ENCODE results near the gene LRRIQ1.

The LRRIQ1 gene

GRCh38 chr12:85152311-85152729 is 116.2 kb downstream of the LRRIQ1 start:
- H3K4me2 ChIP-seq (ENCODE audit: low read depth, low read length, poor library complexity, severe bottlenecking) = no peak overlapping the region
- H2AFZ ChIP-seq (ENCODE audit: low read depth, low read length, severe bottlenecking) = no peak overlapping the region
- H3K36me3 ChIP-seq (ENCODE audit: low read length) = no peaks in the 10 kb centered on the region
- no peaks in the 10 kb centered on the region for H3K79me2 ChIP-seq (ENCODE audit: insufficient read depth, low read length)
- H3K9ac ChIP-seq (ENCODE audit: low read length) = no peak overlapping the region
- no peaks in the 10 kb centered on the region for H3K27me3 ChIP-seq (ENCODE audit: low read length)
- H3K4me3 ChIP-seq (ENCODE audit: insufficient read depth, low read length, poor library complexity, severe bottlenecking) = no peak overlapping the region
- H3K9me2 ChIP-seq (replicated peaks; ENCODE audit: insufficient read depth, low read length) = no peaks in the 10 kb centered on the region
- no peaks in the 10 kb centered on the region for H3F3A ChIP-seq (ENCODE audit: insufficient read depth)
- no peaks in the 10 kb centered on the region for H4K20me1 ChIP-seq (ENCODE audit: low read depth, low read length)
- no peaks in the 10 kb centered on the region for H3K9me3 ChIP-seq (ENCODE audit: insufficient read depth, low read length)
- TF ChIP-seq CTCF (IDR thresholded peaks at IDR 0.05; ENCODE audit: insufficient read depth, low read length, poor library complexity, severe bottlenecking) (no peak), EZH2phosphoT487 (conservative IDR thresholded peaks at IDR 0.05; ENCODE audit: low read length) (no peak)
- H3K27ac ChIP-seq (ENCODE audit: low read depth, low read length) = no peak overlapping the region

DNA sequence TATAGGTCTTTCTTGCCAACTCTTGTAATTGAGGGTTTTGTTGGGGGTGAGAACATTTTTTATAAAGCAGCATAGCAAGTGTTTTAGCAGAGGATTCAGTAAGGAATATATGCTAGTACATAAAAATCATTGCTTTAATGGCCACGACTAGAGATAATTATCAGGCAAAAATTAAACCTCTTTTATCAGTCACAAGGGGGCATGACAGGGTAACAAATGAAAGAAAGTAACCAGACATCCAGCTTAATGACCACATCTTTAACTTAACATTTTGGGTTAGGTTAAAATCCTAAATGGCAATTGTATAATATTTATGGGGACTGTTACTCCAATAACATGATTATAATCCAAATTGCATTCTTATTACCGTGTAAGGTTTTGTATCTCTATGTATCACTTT is 119.6 kb downstream of the LRRIQ1 start:
- no peaks in the 10 kb centered on the region for H3K79me2 ChIP-seq (ENCODE audit: insufficient read depth, low read length)
- no peak overlapping the region for H3K4me3 ChIP-seq (ENCODE audit: insufficient read depth, low read length, poor library complexity, severe bottlenecking)
- no peaks in the 10 kb centered on the region for H3F3A ChIP-seq (ENCODE audit: insufficient read depth)
- no peaks in the 10 kb centered on the region for H3K27me3 ChIP-seq (ENCODE audit: low read length)
- no peaks in the 10 kb centered on the region for H3K36me3 ChIP-seq (ENCODE audit: low read length)
- H3K9me2 ChIP-seq (replicated peaks; ENCODE audit: insufficient read depth, low read length) = no peaks in the 10 kb centered on the region
- no peak overlapping the region for H3K9ac ChIP-seq (ENCODE audit: low read length)
- H3K4me2 ChIP-seq (ENCODE audit: low read depth, low read length, poor library complexity, severe bottlenecking) = no peak overlapping the region
- TF ChIP-seq CTCF (IDR thresholded peaks at IDR 0.05; ENCODE audit: insufficient read depth, low read length, poor library complexity, severe bottlenecking) = no peak
- TF ChIP-seq EZH2phosphoT487 (conservative IDR thresholded peaks at IDR 0.05; ENCODE audit: low read length) = no peak
- no peaks in the 10 kb centered on the region for H4K20me1 ChIP-seq (ENCODE audit: low read depth, low read length)
- H2AFZ ChIP-seq (ENCODE audit: low read depth, low read length, severe bottlenecking) = no peak overlapping the region
- no peak overlapping the region for H3K27ac ChIP-seq (ENCODE audit: low read depth, low read length)
- no peaks in the 10 kb centered on the region for H3K9me3 ChIP-seq (ENCODE audit: insufficient read depth, low read length)

- no peak overlapping the region for H3K9ac ChIP-seq (ENCODE audit: low read length)
- H3F3A ChIP-seq (ENCODE audit: insufficient read depth) = no peaks in the 10 kb centered on the region
- H3K4me2 ChIP-seq (ENCODE audit: low read depth, low read length, poor library complexity, severe bottlenecking) = no peak overlapping the region
- no peaks in the 10 kb centered on the region for H3K9me3 ChIP-seq (ENCODE audit: insufficient read depth, low read length)
- H3K27me3 ChIP-seq (ENCODE audit: low read length) = no peaks in the 10 kb centered on the region
- H4K20me1 ChIP-seq (ENCODE audit: low read depth, low read length) = no peaks in the 10 kb centered on the region
- H3K4me3 ChIP-seq (ENCODE audit: insufficient read depth, low read length, poor library complexity, severe bottlenecking) = no peak overlapping the region
- no peak for TF ChIP-seq EZH2phosphoT487 (conservative IDR thresholded peaks at IDR 0.05; ENCODE audit: low read length)
- no peak for TF ChIP-seq CTCF (IDR thresholded peaks at IDR 0.05; ENCODE audit: insufficient read depth, low read length, poor library complexity, severe bottlenecking)
- H3K79me2 ChIP-seq (ENCODE audit: insufficient read depth, low read length) = no peaks in the 10 kb centered on the region
- no peaks in the 10 kb centered on the region for H3K9me2 ChIP-seq (replicated peaks; ENCODE audit: insufficient read depth, low read length)
- H3K36me3 ChIP-seq (ENCODE audit: low read length) = no peaks in the 10 kb centered on the region
- H3K27ac ChIP-seq (ENCODE audit: low read depth, low read length) = no peak overlapping the region
- H2AFZ ChIP-seq (ENCODE audit: low read depth, low read length, severe bottlenecking) = no peak overlapping the region
Observed at GRCh38 chr12:85156569-85156968, 120.4 kb downstream of the LRRIQ1 start.

Measured in SU-DHL-6 (cell line).